Stimulated activated CD4-positive, alpha-beta T cell treated with anti-CD3 and anti-CD28 coated beads, Interleukin-4, amount 100 ng/mL, for 48 hours (primary cell): ENCODE measurements around the gene COG4.
"Not testable (repeated sequence)": the region's sequence is repeated elsewhere in the genome, so short reads cannot be mapped to it uniquely, and the experiment has no call there.

Source experiments
- DNase-seq, 2 donors: peaks; one replicate each; pipeline ENCODE4 v3.0.0-alpha.2; 2020; ENCODE audit warnings: low read depth in 2 of 2

COG4 gene

GRCh38 chr16:70523076-70523742 lies at the start of gene COG4:
Gene COG4 (minus strand): TSS chr16:70523554. CDS start chr16:70523543, 11 bp downstream.
- DNase-seq, result peak; percentile 85 to 90

GRCh38 chr16:70572926-70573270 lies 49.5 kb upstream of the COG4 start:
- DNase-seq, result no peak

GRCh38 chr16:70572050-70572925 lies 48.9 kb upstream of the COG4 start:
- no peak for DNase-seq

GRCh38 chr16:70571623-70572022 lies 48.3 kb upstream of the COG4 start:
- no peak for DNase-seq

- DNase-seq, result no peak
Measured at GRCh38 chr16:70570967-70571570, 47.7 kb upstream of the COG4 start.

GRCh38 chr16:70569752-70570151 lies 46.4 kb upstream of the COG4 start:
- DNase-seq, result no peak

- no peak for DNase-seq
Measured at GRCh38 chr16:70568601-70569237, 45.4 kb upstream of the COG4 start.

- DNase-seq, result no peak
Measured at GRCh38 chr16:70565053-70565452, 41.7 kb upstream of the COG4 start.

- DNase-seq, result no peak
Measured at GRCh38 chr16:70563636-70564035, 40.3 kb upstream of the COG4 start.

GRCh38 chr16:70561623-70562022 lies 38.3 kb upstream of the COG4 start:
- no peak for DNase-seq

- DNase-seq, result no peak
Measured at GRCh38 chr16:70556063-70556462, 32.7 kb upstream of the COG4 start.

GRCh38 chr16:70553645-70554044 lies 30.3 kb upstream of the COG4 start:
- DNase-seq, result no peak

- DNase-seq, result no peak
Measured at GRCh38 chr16:70552675-70553074, 29.3 kb upstream of the COG4 start.

GRCh38 chr16:70551788-70552187 lies 28.4 kb upstream of the COG4 start:
- DNase-seq, result no peak

- no peak for DNase-seq
Measured at GRCh38 chr16:70550082-70550481, 26.7 kb upstream of the COG4 start.

GRCh38 chr16:70548936-70549335 lies 25.6 kb upstream of the COG4 start:
- no peak for DNase-seq

GRCh38 chr16:70544548-70544947 lies 21.2 kb upstream of the COG4 start:
- DNase-seq, result no peak

GRCh38 chr16:70540994-70541393 lies 17.6 kb upstream of the COG4 start:
- no peak for DNase-seq

GRCh38 chr16:70534971-70535370 lies 11.6 kb upstream of the COG4 start:
- no peak for DNase-seq

- not testable (repeated sequence) for DNase-seq
Measured at GRCh38 chr16:70529954-70530353, 6.6 kb upstream of the COG4 start.

- no peak for DNase-seq
Measured at GRCh38 chr16:70529051-70529777, 5.9 kb upstream of the COG4 start.
